ENCODE measurements around the gene KAZALD1.

The KAZALD1 gene

GRCh38 chr10:101067356-101068083, 5.7 kb downstream of the KAZALD1 start:
- DNase-seq (ENCODE audit: low spot score): peak; percentile 82

GRCh38 chr10:101069441-101069840, 7.7 kb downstream of the KAZALD1 start:
- no peak for DNase-seq (ENCODE audit: low spot score)

- DNase-seq (ENCODE audit: low spot score): no peak
These were observed 8.3 kb downstream of the KAZALD1 start for GRCh38 chr10:101070098-101070497.

- no peak for DNase-seq (ENCODE audit: low spot score)
These were observed 9.6 kb downstream of the KAZALD1 start for GRCh38 chr10:101071267-101071884.

GRCh38 chr10:101071885-101072433, 10.2 kb downstream of the KAZALD1 start:
- no peak for DNase-seq (ENCODE audit: low spot score)

DNA sequence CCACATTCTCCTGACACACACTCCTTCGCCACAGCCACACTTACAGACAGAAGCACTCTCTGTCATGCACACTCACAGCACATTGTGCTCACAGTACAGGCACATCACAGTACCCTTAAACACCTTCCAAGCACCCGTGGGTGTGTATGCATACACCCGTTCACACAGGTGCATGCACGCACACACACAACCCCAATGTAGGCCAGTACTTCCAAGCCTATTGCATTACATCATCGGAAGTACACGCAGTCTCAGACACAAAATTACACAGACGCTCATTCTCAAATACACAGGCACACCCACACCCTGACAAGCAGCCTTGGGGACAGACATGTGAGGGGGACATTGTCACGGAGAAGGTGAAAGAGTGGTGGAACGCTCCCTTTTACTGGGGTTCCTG, 11.1 kb downstream of the KAZALD1 start:
- no peak for DNase-seq (ENCODE audit: low spot score)

- no peak for DNase-seq (ENCODE audit: low spot score)
These were observed 11.8 kb downstream of the KAZALD1 start for GRCh38 chr10:101073631-101074030.

DNA sequence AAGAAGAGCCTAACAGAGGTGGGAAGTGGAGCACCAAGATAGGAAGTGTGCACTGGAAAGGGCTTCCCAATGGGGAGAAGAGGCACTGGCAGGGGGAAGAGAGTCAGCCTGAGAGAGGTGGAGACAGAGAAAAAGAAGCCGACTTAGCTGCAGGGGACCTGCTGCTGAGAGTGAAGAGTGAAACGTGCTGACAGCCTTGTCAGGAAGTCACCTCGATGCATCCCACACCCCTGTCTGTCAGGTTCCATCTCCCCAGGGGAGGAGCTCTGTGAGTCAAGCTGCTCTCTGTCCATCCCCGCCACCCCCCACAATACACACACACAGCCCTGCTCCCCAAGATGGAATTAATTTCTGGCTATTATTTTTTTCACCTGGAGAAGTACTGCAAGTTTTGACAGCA, 14.0 kb downstream of the KAZALD1 start:
- no peak for DNase-seq (ENCODE audit: low spot score)

DNA sequence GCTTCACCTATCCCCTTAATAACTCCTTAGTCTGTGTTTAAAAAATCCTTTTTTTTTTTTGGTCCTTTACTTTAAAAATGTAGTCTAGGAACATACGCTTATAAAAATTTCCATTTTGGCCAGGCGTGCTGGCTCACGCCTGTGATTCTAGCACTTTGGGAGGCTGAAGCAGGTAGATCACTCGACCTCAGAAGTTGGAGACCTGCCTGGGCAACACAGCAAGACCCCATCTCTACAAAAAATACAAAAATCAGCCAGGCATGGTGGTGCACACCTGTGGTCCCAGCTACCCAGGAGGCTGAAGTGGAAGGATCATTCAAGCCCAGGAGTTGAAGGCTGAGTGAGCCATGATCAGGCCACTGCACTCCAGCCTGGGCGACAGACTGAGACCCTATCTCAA, 14.8 kb downstream of the KAZALD1 start:
- DNase-seq (ENCODE audit: low spot score): no peak

DNA sequence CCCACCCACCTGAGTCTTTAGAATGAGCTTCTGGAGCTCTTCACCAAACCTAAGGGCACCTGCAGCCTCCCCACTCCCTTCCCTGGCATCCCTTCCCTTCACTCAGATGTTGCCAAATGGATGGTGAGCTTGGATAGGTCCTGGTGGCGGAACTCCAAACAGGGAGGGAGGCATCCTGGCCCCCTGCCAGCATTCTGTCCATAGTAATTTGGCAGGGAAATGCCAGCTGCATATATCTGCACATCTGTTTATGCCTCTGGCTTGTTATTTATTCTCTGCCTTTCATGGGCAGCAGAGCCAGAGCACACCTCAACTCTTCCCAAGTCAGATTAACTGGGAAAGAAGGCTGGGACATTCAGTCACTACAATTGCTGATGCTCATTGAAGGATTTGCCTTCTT, 18.1 kb downstream of the KAZALD1 start:
- DNase-seq (ENCODE audit: low spot score): no peak

DNA sequence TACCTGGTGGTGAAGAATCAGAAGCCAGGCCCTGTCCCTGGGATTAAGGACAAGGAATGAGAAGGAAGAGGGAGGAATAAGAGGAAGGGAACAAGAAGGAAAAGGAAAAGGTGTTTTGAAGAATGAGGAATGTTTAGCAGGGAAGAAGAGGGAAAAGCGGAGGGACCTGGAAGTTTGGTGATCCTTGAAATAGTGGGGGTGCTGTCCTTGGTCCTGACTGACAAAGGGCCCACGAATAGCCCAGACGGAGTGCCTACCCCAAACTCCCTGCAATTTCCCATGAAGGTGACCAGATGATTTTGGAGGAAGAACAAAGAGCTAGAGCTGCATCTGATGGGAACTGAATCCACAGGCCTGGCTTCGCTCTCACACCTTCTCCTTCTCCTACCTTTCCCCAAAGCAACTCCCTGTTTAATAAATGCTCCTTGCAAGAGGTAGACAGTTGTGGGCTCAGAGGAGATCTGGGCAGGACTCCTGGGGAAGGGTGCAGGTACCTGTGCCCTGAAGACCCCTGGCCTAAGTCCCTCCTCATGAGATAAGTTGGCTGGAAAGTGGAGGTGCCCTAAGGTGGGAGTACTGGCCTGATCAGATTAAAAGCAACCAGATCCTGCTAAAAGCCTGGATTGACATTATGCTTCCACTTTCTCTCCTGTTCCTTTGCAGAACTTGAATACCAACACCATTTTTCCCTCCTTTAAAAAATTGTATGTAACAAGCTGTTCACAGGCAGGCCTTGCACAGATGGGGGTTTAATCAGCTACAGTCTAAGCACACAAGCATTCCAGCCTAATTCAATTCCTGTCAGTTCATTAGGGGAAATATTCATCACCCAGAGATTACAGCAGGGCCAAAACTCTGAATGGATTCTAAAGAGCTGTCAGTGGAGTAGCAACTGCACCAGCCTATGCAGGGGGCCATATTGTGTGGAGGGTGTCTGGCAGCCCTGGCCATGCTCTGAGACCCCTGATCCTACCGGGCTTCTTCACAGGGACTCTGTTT, 19.4 kb downstream of the KAZALD1 start:
- DNase-seq (ENCODE audit: low spot score): no peak

- no peak for DNase-seq (ENCODE audit: low spot score)
These were observed 24.1 kb downstream of the KAZALD1 start for GRCh38 chr10:101085846-101086245.

- DNase-seq (ENCODE audit: low spot score): no peak
These were observed 25.6 kb downstream of the KAZALD1 start for GRCh38 chr10:101087376-101087775.

- DNase-seq (ENCODE audit: low spot score): no peak
These were observed 26.2 kb downstream of the KAZALD1 start for GRCh38 chr10:101087965-101088364.

DNA sequence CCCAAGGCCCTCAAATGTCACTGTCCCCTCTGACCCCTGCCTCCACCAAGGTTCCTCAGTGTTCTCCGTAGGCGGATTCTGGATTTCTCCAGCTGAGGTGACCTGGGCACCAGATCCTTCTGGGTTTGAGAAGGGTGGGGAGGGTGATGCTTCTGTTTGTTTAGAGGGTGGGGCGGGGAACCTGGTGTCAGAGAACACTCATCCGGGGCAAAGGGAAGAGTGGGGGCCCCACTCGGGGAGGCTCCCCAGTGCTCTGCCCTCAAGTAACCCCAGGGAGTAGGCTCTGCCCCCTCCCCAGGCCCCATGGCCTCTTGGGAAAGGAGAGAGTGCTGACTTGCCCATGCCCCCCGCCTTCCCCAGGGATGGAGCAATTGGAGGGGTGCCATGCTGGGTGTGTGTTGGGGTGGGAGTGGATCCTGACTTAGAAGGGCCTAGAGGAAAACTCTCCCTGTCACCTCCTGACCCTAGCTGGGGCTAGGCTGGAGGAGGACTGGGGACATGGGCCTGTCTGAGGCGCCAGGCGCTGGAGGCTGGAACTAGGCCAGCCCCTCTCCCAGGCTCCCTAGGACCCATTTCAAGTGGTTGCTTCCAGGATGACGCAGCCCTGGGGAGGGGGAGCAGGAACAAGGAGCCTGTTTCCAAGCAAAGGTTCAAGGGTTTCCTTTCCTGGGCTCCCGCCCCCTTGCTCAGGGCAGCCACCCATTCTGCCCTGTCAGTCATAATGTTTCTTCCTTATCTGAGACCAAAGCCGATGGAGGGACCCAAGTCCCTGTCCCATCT, 27.9 kb downstream of the KAZALD1 start:
- DNase-seq (ENCODE audit: low spot score): no peak

GRCh38 chr10:101090597-101090996, 28.8 kb downstream of the KAZALD1 start:
- DNase-seq (ENCODE audit: low spot score): no peak

- DNase-seq (ENCODE audit: low spot score): no peak
These were observed 29.9 kb downstream of the KAZALD1 start for GRCh38 chr10:101091546-101092290.

- no peak for DNase-seq (ENCODE audit: low spot score)
These were observed 31.1 kb downstream of the KAZALD1 start for GRCh38 chr10:101092881-101093354.

GRCh38 chr10:101094121-101094879, 32.5 kb downstream of the KAZALD1 start:
- DNase-seq (ENCODE audit: low spot score): no peak

- DNase-seq (ENCODE audit: low spot score): no peak
These were observed 33.2 kb downstream of the KAZALD1 start for GRCh38 chr10:101095004-101095403.
